Vagina (tissue), 2 donors: ENCODE results near the gene HNMT.

Experiments
- POLR2AphosphoS5 ChIP-seq, 2 donors: sonication (generic); formaldehyde crosslinking; IDR thresholded peaks; one replicate each; pipeline ENCODE4 v1.9.0; 2017; ENCODE audit warnings: antibody characterized with exemption in 2 of 2, mild to moderate bottlenecking in 2 of 2, low read depth in 1 of 2; ENCODE audit not compliant: insufficient read depth in 1 of 2
- TF ChIP-seq, protein P1 (sequence below), 3 experiments: fragments of 450-650 bp in 2 of 3; fragments of 200-600 bp in 1 of 3; sonication (generic) in 1 of 3; IDR thresholded peaks; one replicate each; pipeline ENCODE4 v1.5.1; 2017 to 2019; ENCODE audit warnings: antibody characterized with exemption in 3 of 3, mild to moderate bottlenecking in 2 of 3, moderate library complexity in 2 of 3

GRCh38 chr2:137939026-137939425 lies 25.2 kb upstream of the HNMT start:
- TF ChIP-seq, protein P1, sequence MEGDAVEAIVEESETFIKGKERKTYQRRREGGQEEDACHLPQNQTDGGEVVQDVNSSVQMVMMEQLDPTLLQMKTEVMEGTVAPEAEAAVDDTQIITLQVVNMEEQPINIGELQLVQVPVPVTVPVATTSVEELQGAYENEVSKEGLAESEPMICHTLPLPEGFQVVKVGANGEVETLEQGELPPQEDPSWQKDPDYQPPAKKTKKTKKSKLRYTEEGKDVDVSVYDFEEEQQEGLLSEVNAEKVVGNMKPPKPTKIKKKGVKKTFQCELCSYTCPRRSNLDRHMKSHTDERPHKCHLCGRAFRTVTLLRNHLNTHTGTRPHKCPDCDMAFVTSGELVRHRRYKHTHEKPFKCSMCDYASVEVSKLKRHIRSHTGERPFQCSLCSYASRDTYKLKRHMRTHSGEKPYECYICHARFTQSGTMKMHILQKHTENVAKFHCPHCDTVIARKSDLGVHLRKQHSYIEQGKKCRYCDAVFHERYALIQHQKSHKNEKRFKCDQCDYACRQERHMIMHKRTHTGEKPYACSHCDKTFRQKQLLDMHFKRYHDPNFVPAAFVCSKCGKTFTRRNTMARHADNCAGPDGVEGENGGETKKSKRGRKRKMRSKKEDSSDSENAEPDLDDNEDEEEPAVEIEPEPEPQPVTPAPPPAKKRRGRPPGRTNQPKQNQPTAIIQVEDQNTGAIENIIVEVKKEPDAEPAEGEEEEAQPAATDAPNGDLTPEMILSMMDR (IDR thresholded peaks at IDR 0.05), result no peak
- TF ChIP-seq POLR2AphosphoS5 (IDR thresholded peaks at IDR 0.05; ENCODE audit: insufficient read depth in 1 of 2, low read depth in 1 of 2), result no peak
